ENCODE data around the gene PCDHGA8.
"Not testable (repeated sequence)": the region's sequence is repeated elsewhere in the genome, so short reads cannot be mapped to it uniquely, and the experiment has no call there.

Gene PCDHGA8

GRCh38 chr5:141371572-141372475 lies 20.6 kb upstream of the PCDHGA8 start:
- no peak for DNase-seq (ENCODE audit: low read depth)

GRCh38 chr5:141373673-141374317 lies 18.6 kb upstream of the PCDHGA8 start, which contains the start of gene PCDHGA6:
Gene PCDHGA6 (plus strand): TSS chr5:141373891. CDS start chr5:141374084, 193 bp downstream.
- no peak for DNase-seq (ENCODE audit: low read depth)

GRCh38 chr5:141374627-141375026 lies 17.8 kb upstream of the PCDHGA8 start:
- DNase-seq (ENCODE audit: low read depth), result no peak

- DNase-seq (ENCODE audit: low read depth), result not testable (repeated sequence)
Observed at GRCh38 chr5:141375444-141376155, 16.8 kb upstream of the PCDHGA8 start.

- DNase-seq (ENCODE audit: low read depth), result no peak
Observed at GRCh38 chr5:141382469-141383294, 9.8 kb upstream of the PCDHGA8 start, which contains the start of gene PCDHGA7. Gene PCDHGA7 (plus strand): TSS chr5:141382742. CDS start chr5:141382900, 158 bp downstream.

- DNase-seq (ENCODE audit: low read depth), result no peak
Observed at GRCh38 chr5:141383345-141383744, 9.1 kb upstream of the PCDHGA8 start.

GRCh38 chr5:141384471-141385267 lies 7.8 kb upstream of the PCDHGA8 start:
- DNase-seq (ENCODE audit: low read depth), result no peak

- not testable (repeated sequence) for DNase-seq (ENCODE audit: low read depth)
Observed at GRCh38 chr5:141387557-141388311, 4.7 kb upstream of the PCDHGA8 start, which contains the start of gene PCDHGB4. Gene PCDHGB4 (plus strand): TSS chr5:141387698. CDS start chr5:141387885, 187 bp downstream.

GRCh38 chr5:141388661-141389060 lies 3.8 kb upstream of the PCDHGA8 start:
- DNase-seq (ENCODE audit: low read depth), result no peak

- no peak for DNase-seq (ENCODE audit: low read depth)
Observed at GRCh38 chr5:141389153-141390042, 3.0 kb upstream of the PCDHGA8 start.

GRCh38 chr5:141393267-141393666 lies 834 bp downstream of the PCDHGA8 start:
- DNase-seq (ENCODE audit: low read depth), result no peak

- DNase-seq (ENCODE audit: low read depth), result not testable (repeated sequence)
Observed at GRCh38 chr5:141394401-141395187, 2.2 kb downstream of the PCDHGA8 start.

- DNase-seq (ENCODE audit: low read depth), result not testable (repeated sequence)
Observed at GRCh38 chr5:141397756-141398551, 5.5 kb downstream of the PCDHGA8 start, which contains the start of gene PCDHGB5. Gene PCDHGB5 (plus strand): TSS chr5:141397947. CDS start chr5:141398128, 181 bp downstream.

GRCh38 chr5:141398608-141399007 lies 6.2 kb downstream of the PCDHGA8 start:
- DNase-seq (ENCODE audit: low read depth), result no peak

GRCh38 chr5:141399555-141400258 lies 7.3 kb downstream of the PCDHGA8 start:
- no peak for DNase-seq (ENCODE audit: low read depth)

GRCh38 chr5:141402553-141403243 lies 10.3 kb downstream of the PCDHGA8 start, which contains the start of gene PCDHGA9:
Gene PCDHGA9 (plus strand): TSS chr5:141402778. CDS start chr5:141402953, 175 bp downstream.
- no peak for DNase-seq (ENCODE audit: low read depth)

All from stromal cell of bone marrow (primary cell).